Body of pancreas (tissue), 4 donors: ENCODE data around the gene AKR1D1.

ENCODE experiments used
- CTCF ChIP-seq, 7 experiments: fragments of 450-650 bp in 4 of 7; fragments of 200-600 bp in 3 of 7; sonication (generic) in 3 of 7; IDR thresholded peaks; one replicate each; pipeline ENCODE4 v1.5.1; 2016 to 2019; ENCODE audit warnings: antibody characterized with exemption in 7 of 7
- POLR2A ChIP-seq, 3 donors: fragments of 450-650 bp; IDR thresholded peaks; one replicate each; pipeline ENCODE4 v1.6.1; 2016; ENCODE audit warnings: antibody characterized with exemption in 3 of 3, mild to moderate bottlenecking in 2 of 3

DNA sequence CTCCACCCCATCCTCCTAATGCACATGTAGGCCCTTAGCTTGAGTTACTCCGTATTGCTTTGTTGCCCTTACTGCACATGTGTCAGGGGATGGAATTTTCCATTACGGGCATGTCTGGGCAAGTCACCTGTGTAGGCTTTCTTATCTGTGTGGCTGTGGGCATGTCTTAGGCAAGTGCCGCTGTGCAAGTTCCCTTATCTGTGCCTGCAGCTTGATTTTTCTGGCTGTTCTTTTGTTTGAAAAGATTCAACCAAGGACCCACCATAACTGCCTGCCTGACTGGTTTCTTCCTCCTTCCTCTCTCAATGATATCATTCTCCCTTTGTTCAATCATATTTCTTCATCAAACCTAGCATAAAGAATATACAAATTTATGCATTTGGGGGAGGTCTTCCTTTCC, 88.5 kb downstream of the AKR1D1 start:
- TF ChIP-seq CTCF (IDR thresholded peaks at IDR 0.05) = no peak
- no peak for TF ChIP-seq POLR2A (IDR thresholded peaks at IDR 0.05)
